ENCODE data around the gene CHCHD10. TPM values are rescaled to one million over a fixed set of nuclear protein-coding genes. Genes with fewer than 3 reads are reported as not detected.

Gene CHCHD10
- total and polyA plus RNA-seq, 2 of the 13 experiments (the other 11 are each of a cell fraction or from before 2014, with no cell fraction given), result 37.0 to 62.8 TPM

DNA sequence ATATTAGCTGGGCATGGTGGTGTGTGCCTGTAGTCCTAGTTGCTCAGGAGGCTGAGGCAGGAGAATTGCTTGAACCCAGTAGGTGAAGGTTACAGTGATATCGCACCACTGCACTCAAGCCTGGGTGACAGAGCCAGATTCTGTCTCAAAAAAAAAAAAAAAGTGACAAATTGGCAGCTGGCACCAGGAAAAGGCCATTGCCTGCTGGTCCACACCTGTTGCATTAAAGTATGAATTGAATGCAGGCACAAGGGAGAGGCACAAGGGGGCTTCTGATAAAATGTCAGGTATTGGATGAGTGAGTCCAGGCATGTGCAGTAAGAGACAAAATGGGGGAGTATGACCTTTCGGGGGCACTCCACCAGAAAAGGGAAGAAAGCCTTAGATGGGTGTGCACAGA, 45.0 kb downstream of the CHCHD10 start:
- DNase-seq (ENCODE audit: low spot score), result no peak
- no peak for TF ChIP-seq ZNF24 (IDR thresholded peaks at IDR 0.05)
- no peak for TF ChIP-seq ZNF629 (CRISPR knock-in tag; conservative IDR thresholded peaks at IDR 0.05)
- TF ChIP-seq, protein P1, sequence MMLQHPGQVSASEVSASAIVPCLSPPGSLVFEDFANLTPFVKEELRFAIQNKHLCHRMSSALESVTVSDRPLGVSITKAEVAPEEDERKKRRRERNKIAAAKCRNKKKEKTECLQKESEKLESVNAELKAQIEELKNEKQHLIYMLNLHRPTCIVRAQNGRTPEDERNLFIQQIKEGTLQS (CRISPR knock-in tag; IDR thresholded peaks at IDR 0.05), result no peak
- TF ChIP-seq ZMYM3 (CRISPR knock-in tag; IDR thresholded peaks at IDR 0.05), result no peak
- TF ChIP-seq, protein P2, sequence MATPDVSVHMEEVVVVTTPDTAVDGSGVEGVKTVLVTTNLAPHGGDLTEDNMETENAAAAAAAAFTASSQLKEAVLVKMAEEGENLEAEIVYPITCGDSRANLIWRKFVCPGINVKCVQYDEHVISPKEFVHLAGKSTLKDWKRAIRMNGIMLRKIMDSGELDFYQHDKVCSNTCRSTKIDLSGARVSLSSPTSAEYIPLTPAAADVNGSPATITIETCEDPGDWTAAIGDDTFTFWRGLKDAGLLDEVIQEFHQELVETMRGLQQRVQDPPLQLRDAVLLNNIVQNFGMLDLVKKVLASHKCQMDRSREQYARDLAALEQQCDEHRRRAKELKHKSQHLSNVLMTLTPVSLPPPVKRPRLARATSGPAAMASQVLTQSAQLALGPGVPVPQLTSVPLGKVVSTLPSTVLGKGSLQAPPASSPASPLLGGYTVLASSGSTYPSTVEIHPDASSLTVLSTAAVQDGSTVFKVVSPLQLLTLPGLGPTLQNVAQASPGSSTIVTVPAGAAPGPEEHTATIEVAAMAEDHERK (CRISPR knock-in tag; IDR thresholded peaks at IDR 0.05; ENCODE audit: low read depth), result no peak
- TF ChIP-seq EZH2 (conservative IDR thresholded peaks at IDR 0.05; ENCODE audit: low read depth, low read length), result no peak
- TF ChIP-seq ZNF12 (CRISPR knock-in tag; IDR thresholded peaks at IDR 0.05), result no peak
- intact Hi-C loops (cut with micrococcal nuclease; ENCODE audit: unreplicated experiment) (no loop called here), in situ Hi-C loops (cut with HindIII; ENCODE audit: extremely low pct_ligation_motif_present, low pct_unique_long_range_greater_than_20kb) (no loop called here)
- whole genome bisulfite sequencing (ENCODE audit: low lambda C conversion rate), result 82% methylated on average over 2 of the region's 2 CpGs
- Histone ChIP-seq H2AFZ (ENCODE audit: low read length) (no peak overlapping the region), H3K27ac (ENCODE audit: extremely low read length, insufficient read depth, low read length) (no peak overlapping the region), H3K27me3 (ENCODE audit: control insufficient read depth in 1 of 2, insufficient read depth in 2 of 2, low read length in 2 of 2) (0 out of 5 replicates have a peak, but pooled peaks cover 0 to 4% of the 10 kb centered on the region in 2 experiments), H3K4me1 (ENCODE audit: insufficient read depth, low read length) (peaks cover 13% of the 10 kb centered on the region; the same call in 1 of the 2 replicates), H3K79me2 (ENCODE audit: insufficient read depth, low read length) (no peaks in the 10 kb centered on the region), H3K4me2 (ENCODE audit: low read depth, low read length) (no peak overlapping the region), H4K20me1 (ENCODE audit: insufficient read depth, low read length) (no peaks in the 10 kb centered on the region), H3K9me3 (ENCODE audit: low read length) (no peaks in the 10 kb centered on the region), H3K9ac (ENCODE audit: insufficient read depth, low read depth, low read length) (no peak overlapping the region), H3K36me3 (replicated peaks in 1 of 2; ENCODE audit: control insufficient read depth in 1 of 2, insufficient read depth in 2 of 2, low read length in 2 of 2) (no peaks in the 10 kb centered on the region), H3K4me3 (replicated peaks in 1 of 3; ENCODE audit: insufficient read depth in 1 of 3, low read depth in 2 of 3, low read length in 3 of 3) (no peak overlapping the region)
- ChIA-PET POLR2A (no interaction called here), CTCF (ENCODE audit: low intra/inter-chr PET ratio, low total read pairs) (no interaction called here)
- no peak for FAIRE-seq
- ATAC-seq, result no peak
- no TSS peak for BruUV-seq (replicated peaks)

DNA sequence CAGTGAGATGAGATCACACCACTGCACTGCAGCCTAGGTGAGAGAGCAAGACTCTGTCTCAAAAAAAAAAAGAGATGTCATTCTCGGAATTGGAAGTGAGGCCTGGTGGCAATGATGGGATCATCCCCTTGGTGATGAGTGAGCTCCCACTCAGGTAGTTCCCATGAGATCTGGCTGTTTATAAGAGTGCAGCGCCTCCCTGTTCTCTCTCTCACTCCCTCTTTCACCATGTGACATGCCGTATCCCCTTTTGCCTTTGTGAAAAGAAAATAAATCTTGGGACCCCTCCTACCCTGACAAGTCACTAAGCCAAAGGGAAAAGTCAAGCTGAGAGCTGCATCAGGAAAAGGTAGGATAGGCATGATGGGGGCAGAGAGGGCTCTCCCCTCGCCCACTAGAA, 45.6 kb downstream of the CHCHD10 start:
- no TSS peak for BruUV-seq (replicated peaks)
- H3K36me3 ChIP-seq (replicated peaks in 1 of 2; ENCODE audit: control insufficient read depth in 1 of 2, insufficient read depth in 2 of 2, low read length in 2 of 2), result no peaks in the 10 kb centered on the region
- in situ Hi-C loops (cut with HindIII; ENCODE audit: extremely low pct_ligation_motif_present, low pct_unique_long_range_greater_than_20kb), result no loop called here
- 0 out of 5 replicates have a peak, but pooled peaks cover 0 to 4% of the 10 kb centered on the region in 2 experiments for H3K27me3 ChIP-seq (ENCODE audit: control insufficient read depth in 1 of 2, insufficient read depth in 2 of 2, low read length in 2 of 2)
- ChIA-PET POLR2A (no interaction called here), CTCF (ENCODE audit: low intra/inter-chr PET ratio, low total read pairs) (no interaction called here)
- DNase-seq (ENCODE audit: low spot score), result no peak
- no peaks in the 10 kb centered on the region for H3K79me2 ChIP-seq (ENCODE audit: insufficient read depth, low read length)
- 44% methylated on average over 4 of the region's 4 CpGs for WGBS (ENCODE audit: low lambda C conversion rate)
- H3K9ac ChIP-seq (ENCODE audit: insufficient read depth, low read depth, low read length), result no peak overlapping the region
- TF ChIP-seq SMAD1 (CRISPR knock-in tag; IDR thresholded peaks at IDR 0.05; ENCODE audit: borderline replicate concordance, low read depth) (no peak), RXRA (CRISPR knock-in tag; IDR thresholded peaks at IDR 0.05) (no peak), SP1 (IDR thresholded peaks at IDR 0.05) (no peak), SP1 (CRISPR knock-in tag; IDR thresholded peaks at IDR 0.05) (no peak)
- no peak for FAIRE-seq
- no peaks in the 10 kb centered on the region for H3K9me3 ChIP-seq (ENCODE audit: low read length)
- no peak overlapping the region for H3K4me3 ChIP-seq (replicated peaks in 1 of 3; ENCODE audit: insufficient read depth in 1 of 3, low read depth in 2 of 3, low read length in 3 of 3)
- peaks cover 17% of the 10 kb centered on the region for H3K4me1 ChIP-seq (ENCODE audit: insufficient read depth, low read length)
- no peak overlapping the region for H3K4me2 ChIP-seq (ENCODE audit: low read depth, low read length)
- H4K20me1 ChIP-seq (ENCODE audit: insufficient read depth, low read length), result no peaks in the 10 kb centered on the region
- no peak overlapping the region for H3K27ac ChIP-seq (ENCODE audit: extremely low read length, insufficient read depth, low read length)
- no peak for ATAC-seq
- intact Hi-C loops (cut with micrococcal nuclease; ENCODE audit: unreplicated experiment), result no loop called here
- H2AFZ ChIP-seq (ENCODE audit: low read length), result no peak overlapping the region
